GM12865 (cell line): ENCODE data around the gene FCRL1.
A peak's percentile ranks its signal among the peaks of the same experiment; 100 is the strongest.

ENCODE experiments used
- DNase-seq: peaks from one replicate; pipeline ENCODE4 v3.0.0; 2010; ENCODE audit warnings: low read depth
- H3K4me3 ChIP-seq: 2 replicates; pipeline ENCODE4 v1.5.1; 2011; ENCODE audit warnings: mild to moderate bottlenecking, low read depth, low read length, control low read depth
- TF ChIP-seq, protein P1 (sequence below): IDR thresholded peaks from 2 replicates; pipeline ENCODE4 v1.5.1; 2011; ENCODE audit warnings: low read length, control low read depth, low read depth, inconsistent platforms; ENCODE audit not compliant: insufficient read depth; ENCODE audit errors: missing control alignments

The FCRL1 gene

DNA sequence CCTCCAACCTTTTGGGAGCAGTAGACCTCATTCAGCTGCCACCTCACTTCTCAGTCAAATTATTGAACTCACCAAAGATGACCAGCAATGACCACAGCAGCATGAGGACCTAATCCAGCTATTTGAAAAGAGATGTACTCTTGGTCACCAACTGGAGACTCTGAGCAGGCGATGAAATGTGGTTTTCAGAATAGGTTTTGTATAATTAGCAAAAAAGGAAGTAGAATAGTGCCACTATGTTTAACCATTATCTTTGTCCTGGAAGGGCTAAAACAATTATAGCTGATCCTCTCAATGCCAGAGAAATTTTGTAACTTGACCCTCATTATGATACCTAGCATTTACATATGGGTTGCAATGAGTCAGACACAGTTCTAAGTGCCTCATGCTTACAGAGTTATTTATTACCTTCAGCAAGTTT, 42.9 kb downstream of the FCRL1 start, which contains the start of gene FCRL2:
Gene FCRL2, minus strand, starts transcription at position 162 of the 421 bp plus-strand sequence. Its CDS starts 59 bp downstream, at position 103.
- no peak within 1 kb of the TSS for H3K4me3 ChIP-seq
- TF ChIP-seq, protein P1, sequence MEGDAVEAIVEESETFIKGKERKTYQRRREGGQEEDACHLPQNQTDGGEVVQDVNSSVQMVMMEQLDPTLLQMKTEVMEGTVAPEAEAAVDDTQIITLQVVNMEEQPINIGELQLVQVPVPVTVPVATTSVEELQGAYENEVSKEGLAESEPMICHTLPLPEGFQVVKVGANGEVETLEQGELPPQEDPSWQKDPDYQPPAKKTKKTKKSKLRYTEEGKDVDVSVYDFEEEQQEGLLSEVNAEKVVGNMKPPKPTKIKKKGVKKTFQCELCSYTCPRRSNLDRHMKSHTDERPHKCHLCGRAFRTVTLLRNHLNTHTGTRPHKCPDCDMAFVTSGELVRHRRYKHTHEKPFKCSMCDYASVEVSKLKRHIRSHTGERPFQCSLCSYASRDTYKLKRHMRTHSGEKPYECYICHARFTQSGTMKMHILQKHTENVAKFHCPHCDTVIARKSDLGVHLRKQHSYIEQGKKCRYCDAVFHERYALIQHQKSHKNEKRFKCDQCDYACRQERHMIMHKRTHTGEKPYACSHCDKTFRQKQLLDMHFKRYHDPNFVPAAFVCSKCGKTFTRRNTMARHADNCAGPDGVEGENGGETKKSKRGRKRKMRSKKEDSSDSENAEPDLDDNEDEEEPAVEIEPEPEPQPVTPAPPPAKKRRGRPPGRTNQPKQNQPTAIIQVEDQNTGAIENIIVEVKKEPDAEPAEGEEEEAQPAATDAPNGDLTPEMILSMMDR = no peak
- DNase-seq = peak; percentile 22

DNA sequence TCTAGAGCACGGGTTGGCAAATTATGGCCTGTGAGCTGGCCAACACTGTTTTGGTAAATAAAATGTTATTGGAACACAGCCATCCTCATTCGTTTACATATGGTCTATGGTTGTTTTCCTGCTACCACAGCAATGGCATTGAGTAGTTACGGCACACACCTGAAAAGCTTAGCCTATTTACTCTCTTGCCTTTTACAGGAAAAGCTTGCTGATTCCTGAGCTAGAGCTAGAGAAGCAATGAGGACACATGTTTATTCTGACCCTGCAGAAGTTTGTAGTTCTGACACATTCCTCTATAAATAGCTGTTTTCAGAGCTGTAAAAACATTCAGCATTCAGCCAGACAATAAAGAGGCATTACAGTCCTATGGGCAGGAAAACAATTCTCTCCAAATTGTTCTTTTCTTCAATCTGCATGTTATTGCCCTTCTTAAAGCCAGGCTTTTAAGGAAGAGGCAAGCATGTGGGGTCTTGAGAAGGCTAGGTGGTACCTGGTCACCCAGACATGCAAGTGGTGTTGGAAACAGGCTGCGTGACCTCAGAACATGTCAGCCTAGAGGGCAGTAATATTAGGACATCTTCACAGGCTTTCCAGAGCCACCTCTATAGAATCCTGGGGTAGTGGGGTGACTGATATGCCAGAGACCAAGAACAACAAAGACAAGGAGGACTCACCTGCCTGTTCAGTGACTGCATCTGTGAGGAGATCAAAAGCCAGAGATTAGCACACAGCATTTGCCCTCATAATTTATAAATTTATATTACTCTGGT, 44.6 kb downstream of the FCRL1 start:
- no peak for DNase-seq
- TF ChIP-seq, protein P1 = no peak
- no peak overlapping the region for H3K4me3 ChIP-seq

DNA sequence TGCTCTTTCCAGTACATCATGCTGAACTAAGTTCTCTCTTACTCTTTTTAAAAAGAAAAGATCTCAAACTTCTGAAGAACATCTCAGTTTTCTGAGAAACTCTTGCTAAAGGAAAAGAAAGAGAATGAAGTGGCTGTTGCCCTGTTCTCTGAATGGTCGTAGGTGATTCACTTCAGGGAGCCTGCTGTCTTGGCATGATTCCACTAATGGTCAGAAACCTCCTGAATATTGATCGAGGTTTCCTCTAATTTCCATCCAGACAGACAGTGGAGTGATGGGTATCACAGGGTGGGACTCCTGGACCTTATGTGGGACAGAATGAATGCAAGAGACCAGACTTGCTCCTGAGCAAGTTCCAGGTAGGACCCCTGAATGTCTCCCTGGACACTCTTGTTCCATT, 45.5 kb downstream of the FCRL1 start:
- no peak for DNase-seq
- TF ChIP-seq, protein P1 = no peak
- no peak overlapping the region for H3K4me3 ChIP-seq

DNA sequence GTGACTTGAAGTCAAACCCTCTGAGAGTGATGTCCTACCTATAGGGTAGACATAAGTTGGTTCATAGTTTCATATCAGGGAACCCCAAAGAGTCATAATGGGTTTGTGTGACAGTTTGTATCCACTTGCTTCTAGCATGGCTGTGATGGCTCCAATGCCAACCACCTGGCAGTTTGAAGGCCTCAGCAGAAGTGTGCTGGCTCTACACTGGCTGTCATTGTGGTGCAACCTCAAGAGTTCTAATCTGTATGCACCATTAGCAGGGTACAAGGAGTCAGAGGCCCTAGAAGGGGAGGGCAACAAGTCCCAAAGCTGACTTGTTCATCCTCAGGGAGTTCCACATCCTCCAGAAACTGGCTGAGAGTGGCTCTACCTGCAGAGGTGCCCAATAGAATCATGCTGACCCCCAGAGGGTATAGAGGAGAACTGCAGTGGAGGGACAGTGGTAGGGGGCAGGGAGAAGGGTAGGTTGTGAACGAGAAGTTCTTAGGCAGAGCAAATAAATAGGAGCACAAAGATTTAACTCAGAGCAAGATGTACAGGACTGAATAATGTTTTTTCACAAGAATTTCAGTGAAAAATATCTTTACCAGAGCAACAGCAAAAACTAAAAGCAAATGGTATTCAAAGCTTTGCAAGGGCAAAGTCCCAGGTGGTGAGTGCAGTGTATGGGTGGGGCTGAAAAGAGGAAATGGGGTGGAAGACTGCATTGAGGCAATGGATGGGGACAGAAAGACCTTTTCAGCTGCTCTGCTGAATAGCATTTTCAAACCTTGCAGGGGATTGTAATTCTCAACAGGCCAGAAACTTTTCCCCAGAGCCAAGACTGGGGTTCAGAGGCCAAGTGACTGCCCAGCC, 46.2 kb downstream of the FCRL1 start:
- TF ChIP-seq, protein P1 = peak; percentile 60
- DNase-seq = peak; percentile 37
- H3K4me3 ChIP-seq = no peak overlapping the region

DNA sequence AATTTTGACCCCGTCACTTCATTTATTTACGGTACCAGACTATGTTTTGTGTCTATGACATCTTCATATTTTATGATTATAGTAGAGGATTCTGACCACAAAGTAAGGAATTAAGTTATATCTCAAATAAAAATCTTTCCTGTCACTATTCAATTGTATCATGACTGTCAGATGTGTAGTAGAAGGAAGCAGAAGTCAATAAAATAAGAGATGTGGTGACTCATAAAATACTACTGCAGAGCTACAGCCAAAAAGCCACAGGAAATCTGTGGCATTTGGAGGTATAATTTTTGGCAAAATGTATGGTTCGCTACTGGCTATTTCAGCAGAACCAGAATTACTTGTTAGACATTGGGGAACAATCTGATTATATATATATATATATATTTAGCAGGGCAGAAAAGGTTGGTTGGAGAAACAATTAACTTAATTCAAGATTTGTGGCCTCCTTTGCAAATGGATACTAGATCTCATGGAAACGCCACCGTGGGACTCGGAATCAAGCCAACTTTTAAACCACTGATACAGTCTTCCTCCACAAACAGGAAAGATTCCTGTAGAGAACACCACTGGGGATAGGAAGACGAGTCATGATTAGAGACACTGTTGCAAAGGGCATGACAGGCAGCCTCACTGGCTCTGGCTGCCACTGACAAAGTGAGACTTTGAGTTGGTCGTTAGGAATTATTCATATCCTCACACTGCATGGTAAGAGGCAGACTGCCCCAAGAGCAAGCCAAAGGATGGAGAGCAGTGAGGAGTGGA, 48.1 kb downstream of the FCRL1 start:
- H3K4me3 ChIP-seq = no peak overlapping the region
- TF ChIP-seq, protein P1 = no peak
- no peak for DNase-seq

DNA sequence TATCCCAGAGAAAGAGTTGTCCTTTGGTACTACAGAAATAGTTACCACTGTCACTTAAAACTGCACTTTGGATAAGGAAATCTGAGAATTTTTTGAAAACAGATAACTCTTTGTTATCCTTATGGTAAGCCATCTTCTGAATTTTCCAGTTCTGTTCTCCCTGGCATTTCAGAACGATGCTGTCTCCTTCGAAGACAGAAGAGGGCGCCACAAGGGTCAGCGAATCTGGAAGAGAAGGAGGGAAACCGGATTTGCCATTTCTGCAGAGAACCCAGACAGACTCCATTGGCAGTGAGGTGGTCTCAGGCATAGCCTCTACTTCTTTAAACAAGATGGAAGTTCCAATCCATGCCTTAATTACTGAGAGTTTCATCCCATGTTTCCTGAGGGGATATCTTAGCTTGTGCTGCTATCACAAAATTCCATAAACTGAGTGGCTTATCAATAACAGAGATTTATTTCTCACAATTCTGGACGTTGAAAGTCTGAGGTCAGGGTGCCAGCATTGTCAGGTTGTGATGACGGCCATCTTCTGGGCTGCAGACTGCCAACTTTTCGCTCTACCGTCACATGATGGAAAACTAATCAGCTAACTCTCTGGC, 49.4 kb downstream of the FCRL1 start:
- TF ChIP-seq, protein P1 = peak; percentile 28

More for the DNA sequence above, 49.4 kb downstream of the FCRL1 start:
- H3K4me3 ChIP-seq = no peak overlapping the region
- peak; percentile 15 for DNase-seq
